Colonic mucosa (tissue), 4 donors: Measurements from ENCODE around the gene UNC13C. TPM values are rescaled to one million over a fixed set of nuclear protein-coding genes. Genes with fewer than 3 reads are reported as not detected.

ENCODE experiments used
- DNase-seq: peaks from one replicate; pipeline ENCODE4 v3.0.0-alpha.2; 2020
- H3K27ac ChIP-seq: fragments of 200-600 bp; one replicate; pipeline ENCODE4 v1.8.0; 2021
- H3K27me3 ChIP-seq: fragments of 200-600 bp; one replicate; pipeline ENCODE4 v1.8.0; 2021
- H3K36me3 ChIP-seq: fragments of 200-600 bp; one replicate; pipeline ENCODE4 v1.8.0; 2021
- H3K4me1 ChIP-seq: fragments of 200-600 bp; one replicate; pipeline ENCODE4 v1.8.0; 2021; ENCODE audit warnings: mild to moderate bottlenecking
- H3K4me3 ChIP-seq: fragments of 200-600 bp; one replicate; pipeline ENCODE4 v1.8.0; 2021
- H3K9ac ChIP-seq, 2 donors: one replicate each; pipeline ENCODE4 v1.7.0; 2013; ENCODE audit warnings: control low read depth in 2 of 2, low read depth in 2 of 2, low read length in 2 of 2
- H3K9me3 ChIP-seq: fragments of 200-600 bp; one replicate; pipeline ENCODE4 v1.8.0; 2021
- intact Hi-C: fragments of 100-400 bp; cut with DNase I; formaldehyde crosslinking; loops from one replicate; pipeline ENCODE4 v1.14.1; 2022
- total RNA-seq, 2 donors: library from RNA; stranded (reverse); fragmentation: NEBNext Ultra II Directional in 1 of 2; extraction: Animal tissue kit (Norgen Biotek cat#: 25700) in 1 of 2; gene quantifications; one replicate each; pipeline ENCODE4 v1.2.1, GENCODE V29; 2021
- TF ChIP-seq, protein P1 (sequence below): fragments of 200-600 bp; IDR thresholded peaks from one replicate; pipeline ENCODE4 v1.8.0; 2022; ENCODE audit warnings: antibody characterized with exemption, mild to moderate bottlenecking
- donor health status: healthy.
- donor health status: DM: no; HTN: no; CAD: no.
- donor health status: DM: no; HTN: no; CAD: no.

UNC13C gene
- total RNA-seq, 2 donors from 2014 or later: 0.05 to 0.13 TPM

DNA sequence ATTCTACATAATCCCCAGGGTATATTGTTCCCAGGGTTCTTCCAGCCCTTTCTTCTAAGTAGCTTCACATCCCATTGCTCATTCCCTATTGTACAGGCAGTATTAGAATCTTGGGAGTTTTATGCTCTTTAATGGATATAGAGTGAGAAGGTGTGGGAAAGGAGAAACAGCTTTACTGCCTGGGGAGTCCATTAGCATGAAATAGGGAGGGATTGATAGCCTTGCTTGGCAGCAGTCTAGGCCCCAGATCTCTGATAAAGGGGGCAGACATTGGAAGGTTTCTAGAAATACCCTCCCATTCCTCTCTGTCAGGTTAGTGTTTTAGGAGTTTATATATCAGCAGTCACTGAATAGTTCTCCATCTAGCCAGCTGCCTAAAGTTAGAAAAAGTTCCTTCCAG, 334.3 kb downstream of the UNC13C start:
- no peaks in the 10 kb centered on the region for H3K27me3 ChIP-seq
- H3K27ac ChIP-seq: no peak overlapping the region
- TF ChIP-seq, protein P1, sequence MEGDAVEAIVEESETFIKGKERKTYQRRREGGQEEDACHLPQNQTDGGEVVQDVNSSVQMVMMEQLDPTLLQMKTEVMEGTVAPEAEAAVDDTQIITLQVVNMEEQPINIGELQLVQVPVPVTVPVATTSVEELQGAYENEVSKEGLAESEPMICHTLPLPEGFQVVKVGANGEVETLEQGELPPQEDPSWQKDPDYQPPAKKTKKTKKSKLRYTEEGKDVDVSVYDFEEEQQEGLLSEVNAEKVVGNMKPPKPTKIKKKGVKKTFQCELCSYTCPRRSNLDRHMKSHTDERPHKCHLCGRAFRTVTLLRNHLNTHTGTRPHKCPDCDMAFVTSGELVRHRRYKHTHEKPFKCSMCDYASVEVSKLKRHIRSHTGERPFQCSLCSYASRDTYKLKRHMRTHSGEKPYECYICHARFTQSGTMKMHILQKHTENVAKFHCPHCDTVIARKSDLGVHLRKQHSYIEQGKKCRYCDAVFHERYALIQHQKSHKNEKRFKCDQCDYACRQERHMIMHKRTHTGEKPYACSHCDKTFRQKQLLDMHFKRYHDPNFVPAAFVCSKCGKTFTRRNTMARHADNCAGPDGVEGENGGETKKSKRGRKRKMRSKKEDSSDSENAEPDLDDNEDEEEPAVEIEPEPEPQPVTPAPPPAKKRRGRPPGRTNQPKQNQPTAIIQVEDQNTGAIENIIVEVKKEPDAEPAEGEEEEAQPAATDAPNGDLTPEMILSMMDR: no peak
- H3K4me3 ChIP-seq: no peak overlapping the region
- H3K9ac ChIP-seq: no peak overlapping the region
- no peaks in the 10 kb centered on the region for H3K9me3 ChIP-seq
- DNase-seq: no peak
- no peaks in the 10 kb centered on the region for H3K4me1 ChIP-seq
- no peaks in the 10 kb centered on the region for H3K36me3 ChIP-seq
- intact Hi-C loops: no loop called here

DNA sequence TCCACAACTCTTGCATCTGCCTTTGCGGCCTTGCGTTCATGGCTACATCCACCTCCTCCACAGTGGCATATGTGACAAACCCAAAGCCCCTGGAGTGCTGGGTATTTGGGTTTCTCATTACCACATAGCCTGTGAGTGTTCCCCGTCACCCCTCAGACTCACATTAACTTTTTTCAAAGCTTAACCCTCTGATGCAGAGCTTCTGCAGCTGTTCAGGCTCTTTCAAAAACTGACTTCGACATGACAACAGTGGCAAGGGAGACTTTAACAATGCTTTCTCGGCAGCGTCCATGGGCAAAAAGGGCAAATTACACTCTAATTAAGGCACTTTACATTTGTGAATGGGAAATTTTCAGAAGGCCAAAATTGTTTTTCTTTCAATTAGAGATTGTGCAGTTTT, 343.2 kb downstream of the UNC13C start:
- TF ChIP-seq, protein P1: no peak
- Histone ChIP-seq H3K9ac (no peak overlapping the region), H3K36me3 (no peaks in the 10 kb centered on the region), H3K27ac (no peak overlapping the region), H3K9me3 (no peaks in the 10 kb centered on the region), H3K27me3 (no peaks in the 10 kb centered on the region), H3K4me1 (no peaks in the 10 kb centered on the region), H3K4me3 (no peak overlapping the region)
- intact Hi-C loops: no loop called here
- no peak for DNase-seq

DNA sequence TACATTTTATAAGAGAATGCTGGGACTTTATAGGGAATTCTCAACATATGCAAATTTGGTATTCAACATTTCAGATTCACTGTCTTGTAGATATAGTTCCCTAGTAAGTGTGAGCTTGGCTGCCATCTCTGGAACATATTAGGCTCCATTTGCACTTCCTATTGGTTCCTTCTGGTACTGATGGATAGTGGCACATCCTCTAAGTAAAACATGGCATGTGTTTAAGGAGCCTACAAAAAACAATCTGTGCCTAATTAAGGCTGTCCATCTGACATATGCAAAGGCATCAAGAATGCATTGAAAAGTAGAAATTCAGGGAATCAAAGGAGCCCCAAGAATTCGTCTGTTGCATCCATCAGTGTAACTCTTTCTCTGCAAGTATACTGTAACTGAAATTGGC, 344.1 kb downstream of the UNC13C start:
- TF ChIP-seq, protein P1: no peak
- H3K9ac ChIP-seq: no peak overlapping the region
- H3K4me1 ChIP-seq: no peaks in the 10 kb centered on the region
- no peaks in the 10 kb centered on the region for H3K27me3 ChIP-seq
- intact Hi-C loops: no loop called here
- H3K4me3 ChIP-seq: no peak overlapping the region
- no peak for DNase-seq
- H3K27ac ChIP-seq: no peak overlapping the region
- no peaks in the 10 kb centered on the region for H3K36me3 ChIP-seq
- H3K9me3 ChIP-seq: no peaks in the 10 kb centered on the region

DNA sequence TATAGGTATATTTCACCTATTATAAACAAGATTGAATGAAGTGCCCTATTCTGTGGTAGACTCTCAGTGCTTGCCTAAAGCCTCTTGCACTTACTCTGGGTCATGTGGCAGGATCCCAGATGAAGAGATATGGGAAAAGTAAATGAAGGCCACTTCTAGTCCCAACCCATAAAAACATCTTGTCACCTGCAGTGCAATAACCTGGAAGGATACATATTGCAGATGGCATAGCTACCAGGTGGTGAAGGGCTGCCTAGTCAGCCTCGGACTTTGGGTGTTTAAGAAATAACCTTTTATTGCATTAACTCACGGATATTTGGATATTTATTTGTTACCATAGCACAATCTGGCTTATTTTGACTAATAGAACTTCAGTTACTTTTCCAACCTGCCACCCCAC, 367.1 kb downstream of the UNC13C start:
- intact Hi-C loops: no loop called here
- TF ChIP-seq, protein P1: no peak
- Histone ChIP-seq H3K9me3 (no peaks in the 10 kb centered on the region), H3K4me3 (no peak overlapping the region), H3K9ac (no peak overlapping the region), H3K4me1 (no peaks in the 10 kb centered on the region), H3K27me3 (no peaks in the 10 kb centered on the region), H3K27ac (no peak overlapping the region), H3K36me3 (no peaks in the 10 kb centered on the region)
- no peak for DNase-seq

DNA sequence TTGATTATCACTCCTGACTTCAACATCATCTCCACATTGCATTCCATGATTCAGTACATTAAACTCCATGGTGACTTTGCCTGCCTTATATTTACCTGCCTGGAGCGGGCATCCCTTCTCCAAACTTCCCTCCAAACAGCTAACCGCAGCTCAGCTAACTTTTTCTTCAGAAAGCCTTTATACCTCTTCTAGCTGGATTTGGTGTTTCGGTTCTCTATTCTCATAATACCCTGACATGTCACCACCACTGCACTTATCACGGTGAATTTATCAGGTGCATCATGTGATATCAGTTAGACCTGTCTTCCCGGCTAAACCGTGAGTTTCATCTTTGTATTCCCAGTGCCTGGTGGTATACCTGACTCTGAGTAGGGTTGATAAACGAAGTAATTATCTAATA, 367.6 kb downstream of the UNC13C start:
- Histone ChIP-seq H3K27me3 (no peaks in the 10 kb centered on the region), H3K27ac (no peak overlapping the region), H3K4me3 (no peak overlapping the region), H3K36me3 (no peaks in the 10 kb centered on the region), H3K4me1 (no peaks in the 10 kb centered on the region), H3K9ac (no peak overlapping the region), H3K9me3 (no peaks in the 10 kb centered on the region)
- intact Hi-C loops: no loop called here
- DNase-seq: no peak
- TF ChIP-seq, protein P1: no peak
